ENCODE measurements around the gene RGS1.

RGS1 gene

GRCh38 chr1:192588546-192588945 is 13.0 kb downstream of the RGS1 start:
- no peaks in the 10 kb centered on the region for H3K4me1 Mint-ChIP-seq
- ATAC-seq, result no peak
- H3K4me3 Mint-ChIP-seq, result no peak overlapping the region
- H3K36me3 Mint-ChIP-seq, result no peaks in the 10 kb centered on the region
- H3K27ac Mint-ChIP-seq, result no peak overlapping the region
- no peaks in the 10 kb centered on the region for H3K9me3 Mint-ChIP-seq
- H3K27me3 Mint-ChIP-seq, result peaks cover 8% of the 10 kb centered on the region

DNA sequence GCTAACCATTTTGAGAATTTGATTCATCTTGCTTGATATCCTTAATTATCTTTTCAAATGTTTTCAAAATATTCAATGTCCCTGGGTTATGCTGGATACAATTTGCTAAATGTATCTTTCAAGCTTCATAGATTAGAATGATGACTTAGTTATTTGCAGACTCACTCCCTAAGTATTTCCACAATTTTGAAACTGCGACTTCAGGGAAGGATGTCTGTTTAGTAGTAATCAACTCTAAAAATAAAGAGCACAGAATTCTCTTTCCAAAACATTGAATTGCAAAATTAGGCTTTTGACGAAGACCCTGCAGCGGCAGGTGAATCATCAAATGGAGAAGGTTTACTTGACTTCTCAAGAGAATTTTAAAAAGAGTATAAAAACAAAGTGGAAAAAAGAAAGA is 14.2 kb downstream of the RGS1 start:
- Mint-ChIP-seq H3K27ac (peak overlapping the region; percentile 35), H3K4me1 (no peaks in the 10 kb centered on the region), H3K36me3 (no peaks in the 10 kb centered on the region), H3K27me3 (peaks cover 17% of the 10 kb centered on the region), H3K9me3 (no peaks in the 10 kb centered on the region), H3K4me3 (no peak overlapping the region)
- no peak for ATAC-seq

DNA sequence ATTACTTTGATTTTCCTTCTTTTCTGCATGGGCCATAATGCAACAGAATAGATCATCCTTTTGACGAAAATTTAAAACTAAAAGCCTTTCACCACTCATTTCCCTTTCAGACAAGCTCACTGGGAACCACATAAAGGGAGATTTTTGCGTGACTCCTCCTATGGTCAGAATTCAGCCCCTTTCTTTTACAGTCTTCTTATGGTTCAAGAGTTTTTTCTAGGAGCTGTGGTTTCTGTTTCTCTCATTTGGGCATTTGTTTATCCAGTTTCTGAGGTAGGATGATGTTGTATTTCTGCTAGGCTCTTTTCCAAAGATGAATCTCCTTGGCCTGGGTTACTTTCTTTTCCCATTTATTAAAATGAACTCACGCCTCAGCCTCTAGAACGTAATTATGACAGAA is 16.9 kb downstream of the RGS1 start:
- no peak overlapping the region for H3K27ac Mint-ChIP-seq
- no peak overlapping the region for H3K4me3 Mint-ChIP-seq
- peaks cover 25% of the 10 kb centered on the region for H3K27me3 Mint-ChIP-seq
- H3K36me3 Mint-ChIP-seq, result no peaks in the 10 kb centered on the region
- no peaks in the 10 kb centered on the region for H3K9me3 Mint-ChIP-seq
- H3K4me1 Mint-ChIP-seq, result no peaks in the 10 kb centered on the region
- no peak for ATAC-seq

GRCh38 chr1:192592981-192593708 is 17.6 kb downstream of the RGS1 start:
- Mint-ChIP-seq H3K4me1 (no peaks in the 10 kb centered on the region), H3K27ac (no peak overlapping the region), H3K27me3 (peaks cover 25% of the 10 kb centered on the region), H3K9me3 (no peaks in the 10 kb centered on the region), H3K36me3 (no peaks in the 10 kb centered on the region), H3K4me3 (no peak overlapping the region)
- ATAC-seq, result no peak

GRCh38 chr1:192595299-192595698 is 19.7 kb downstream of the RGS1 start:
- Mint-ChIP-seq H3K27me3 (peaks cover 17% of the 10 kb centered on the region), H3K36me3 (no peaks in the 10 kb centered on the region), H3K4me1 (no peaks in the 10 kb centered on the region), H3K27ac (no peak overlapping the region), H3K4me3 (no peak overlapping the region), H3K9me3 (no peaks in the 10 kb centered on the region)
- peak; percentile 41 for ATAC-seq

- H3K4me1 Mint-ChIP-seq, result peaks cover 31% of the 10 kb centered on the region
- no peak for ATAC-seq
- H3K27ac Mint-ChIP-seq, result no peak overlapping the region
- H3K9me3 Mint-ChIP-seq, result no peaks in the 10 kb centered on the region
- H3K4me3 Mint-ChIP-seq, result no peak overlapping the region
- H3K27me3 Mint-ChIP-seq, result peaks cover 17% of the 10 kb centered on the region
- H3K36me3 Mint-ChIP-seq, result no peaks in the 10 kb centered on the region
Measured at GRCh38 chr1:192598589-192598988, 23.0 kb downstream of the RGS1 start.

DNA sequence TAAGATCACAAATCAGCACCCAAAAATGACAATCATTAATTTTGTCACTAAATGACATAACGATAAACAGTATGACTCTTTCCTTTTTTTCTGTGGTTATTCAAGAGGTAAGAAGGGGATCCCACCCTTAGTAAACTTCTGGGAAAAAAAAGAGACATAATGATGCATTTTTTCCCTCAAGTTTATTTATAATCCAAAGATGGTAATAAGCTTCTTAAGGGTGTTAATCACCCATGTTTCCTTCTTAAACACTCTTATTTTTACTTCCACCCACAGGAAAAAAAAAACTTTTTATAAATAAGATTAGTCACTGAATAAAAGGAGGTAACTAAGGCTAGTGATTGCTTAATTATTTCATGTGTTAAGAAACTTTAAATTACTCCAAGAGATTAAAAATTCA is 24.7 kb downstream of the RGS1 start:
- Mint-ChIP-seq H3K4me3 (no peak overlapping the region), H3K36me3 (no peaks in the 10 kb centered on the region), H3K4me1 (peaks cover 39% of the 10 kb centered on the region), H3K27ac (no peak overlapping the region), H3K27me3 (peaks cover 3% of the 10 kb centered on the region), H3K9me3 (no peaks in the 10 kb centered on the region)
- ATAC-seq, result no peak

DNA sequence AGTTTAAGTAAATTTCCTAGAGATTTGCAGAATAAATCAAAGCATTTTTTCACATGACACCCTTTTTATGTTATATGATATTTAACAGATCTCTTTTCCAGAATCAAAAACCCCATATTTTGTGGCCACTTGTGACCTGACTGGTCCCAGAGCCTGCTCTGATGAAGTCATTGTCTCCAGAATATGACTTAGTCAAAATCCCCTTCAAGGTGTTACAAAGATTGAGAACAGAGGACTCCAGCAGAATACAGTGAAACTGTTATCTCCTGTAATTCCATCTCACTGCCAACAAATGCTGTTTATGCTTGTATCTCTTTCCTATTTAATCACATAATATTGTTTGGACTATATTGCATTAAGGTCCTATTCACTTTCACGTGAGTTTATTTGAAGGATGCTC is 25.6 kb downstream of the RGS1 start:
- H3K36me3 Mint-ChIP-seq, result no peaks in the 10 kb centered on the region
- no peak overlapping the region for H3K4me3 Mint-ChIP-seq
- H3K27ac Mint-ChIP-seq, result peak overlapping the region; percentile 41
- H3K27me3 Mint-ChIP-seq, result no peaks in the 10 kb centered on the region
- peaks cover 47% of the 10 kb centered on the region for H3K4me1 Mint-ChIP-seq
- peak; percentile 48 for ATAC-seq
- H3K9me3 Mint-ChIP-seq, result no peaks in the 10 kb centered on the region

GRCh38 chr1:192601567-192601966 is 26.0 kb downstream of the RGS1 start:
- no peak overlapping the region for H3K4me3 Mint-ChIP-seq
- no peaks in the 10 kb centered on the region for H3K9me3 Mint-ChIP-seq
- peaks cover 50% of the 10 kb centered on the region for H3K4me1 Mint-ChIP-seq
- peak overlapping the region; percentile 41 for H3K27ac Mint-ChIP-seq
- no peaks in the 10 kb centered on the region for H3K27me3 Mint-ChIP-seq
- no peaks in the 10 kb centered on the region for H3K36me3 Mint-ChIP-seq
- peak; percentile 64 for ATAC-seq

GRCh38 chr1:192602757-192603156 is 27.2 kb downstream of the RGS1 start:
- Mint-ChIP-seq H3K4me1 (peaks cover 60% of the 10 kb centered on the region), H3K36me3 (no peaks in the 10 kb centered on the region), H3K27ac (no peak overlapping the region), H3K27me3 (no peaks in the 10 kb centered on the region), H3K4me3 (no peak overlapping the region), H3K9me3 (no peaks in the 10 kb centered on the region)
- no peak for ATAC-seq

DNA sequence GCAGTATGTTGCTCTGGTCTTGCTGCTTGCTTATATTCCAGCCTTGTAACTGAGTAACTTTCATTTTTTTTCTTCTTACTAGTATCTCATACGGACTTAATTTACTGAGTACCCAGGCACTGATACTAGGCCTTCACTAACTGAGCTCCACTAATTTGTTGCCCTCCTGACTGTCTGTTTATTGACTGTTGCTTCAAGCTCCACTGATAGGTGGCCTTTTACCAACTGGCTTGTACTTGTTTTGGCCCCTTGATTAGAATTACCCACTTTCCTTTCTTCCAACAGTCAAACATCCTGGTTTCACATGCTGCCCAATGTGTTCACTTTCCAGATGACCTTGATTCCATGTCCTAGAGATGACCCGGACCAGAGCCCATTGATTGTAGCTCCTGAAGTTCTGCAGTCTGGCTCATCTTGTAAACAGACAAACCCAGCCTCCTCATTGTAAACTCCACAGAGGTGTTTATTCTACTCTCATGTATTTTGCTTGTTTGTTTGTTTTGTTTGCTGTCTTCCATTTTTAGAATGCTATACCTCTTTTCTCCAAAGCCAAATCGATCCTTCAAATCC is 27.7 kb downstream of the RGS1 start:
- no peaks in the 10 kb centered on the region for H3K27me3 Mint-ChIP-seq
- no peaks in the 10 kb centered on the region for H3K9me3 Mint-ChIP-seq
- no peak overlapping the region for H3K4me3 Mint-ChIP-seq
- ATAC-seq, result no peak
- no peaks in the 10 kb centered on the region for H3K36me3 Mint-ChIP-seq
- H3K27ac Mint-ChIP-seq, result peak overlapping the region; percentile 4
- peaks cover 63% of the 10 kb centered on the region for H3K4me1 Mint-ChIP-seq

GRCh38 chr1:192604979-192605620 is 29.5 kb downstream of the RGS1 start:
- Mint-ChIP-seq H3K27me3 (no peaks in the 10 kb centered on the region), H3K27ac (peak overlapping the region; percentile 67), H3K36me3 (no peaks in the 10 kb centered on the region), H3K9me3 (no peaks in the 10 kb centered on the region), H3K4me1 (peaks cover 78% of the 10 kb centered on the region), H3K4me3 (peak overlapping the region; percentile 26)
- peak; percentile 42 for ATAC-seq

DNA sequence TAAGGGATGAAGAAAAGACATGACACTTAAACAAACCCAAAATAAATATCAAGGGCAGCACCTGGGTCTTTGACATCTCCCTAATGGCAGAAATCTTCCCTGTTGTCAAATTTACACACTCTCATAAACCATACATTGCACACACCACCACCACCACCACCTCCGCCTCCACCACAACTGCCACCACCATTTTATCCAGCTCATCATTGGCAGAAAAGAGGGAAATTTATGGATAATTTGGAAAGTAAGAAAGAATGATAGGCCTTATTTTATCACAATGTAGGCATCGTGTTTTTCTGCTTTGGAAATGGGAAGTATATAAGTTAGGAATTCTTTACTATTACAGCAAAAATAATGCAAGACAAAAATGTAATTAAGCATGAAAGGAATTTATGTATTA is 33.1 kb downstream of the RGS1 start:
- no peaks in the 10 kb centered on the region for H3K9me3 Mint-ChIP-seq
- H3K27ac Mint-ChIP-seq, result peak overlapping the region; percentile 64
- ATAC-seq, result no peak
- H3K27me3 Mint-ChIP-seq, result no peaks in the 10 kb centered on the region
- no peaks in the 10 kb centered on the region for H3K36me3 Mint-ChIP-seq
- H3K4me3 Mint-ChIP-seq, result no peak overlapping the region
- peaks cover 46% of the 10 kb centered on the region for H3K4me1 Mint-ChIP-seq

GRCh38 chr1:192609110-192610079 is 33.8 kb downstream of the RGS1 start:
- Mint-ChIP-seq H3K4me3 (peak overlapping the region; percentile 9), H3K9me3 (no peaks in the 10 kb centered on the region)

More at GRCh38 chr1:192609110-192610079, 33.8 kb downstream of the RGS1 start:
- H3K27me3 Mint-ChIP-seq, result peaks cover 4% of the 10 kb centered on the region
- peak overlapping the region; percentile 64 for H3K27ac Mint-ChIP-seq
- H3K4me1 Mint-ChIP-seq, result peaks cover 43% of the 10 kb centered on the region
- no peaks in the 10 kb centered on the region for H3K36me3 Mint-ChIP-seq
- peak; percentile 100 for ATAC-seq
